Skin epidermis (tissue), 12 donors: ENCODE measurements around the gene TMPRSS6.

Experiments
- H3K27ac ChIP-seq, 21 experiments: fragments of 200-600 bp; sonication (generic) in 11 of 21; one replicate each; pipeline ENCODE4 v1.5.0; 2020; ENCODE audit warnings: mild to moderate bottlenecking in 3 of 21, inconsistent platforms in 2 of 21, moderate library complexity in 2 of 21
- H3K4me3 ChIP-seq, 7 experiments: fragments of 200-600 bp; sonication (generic) in 2 of 7; one replicate each; pipeline ENCODE4 v1.5.0; 2020; ENCODE audit warnings: inconsistent platforms in 2 of 7, mild to moderate bottlenecking in 2 of 7, moderate library complexity in 1 of 7

The TMPRSS6 gene

GRCh38 chr22:37141971-37142370 is 32.5 kb upstream of the TMPRSS6 start:
- Histone ChIP-seq H3K4me3 (no peak overlapping the region), H3K27ac (no peak overlapping the region)

- Histone ChIP-seq H3K4me3 (no peak overlapping the region), H3K27ac (no peak overlapping the region)
Measured at GRCh38 chr22:37141476-37141875, 32.0 kb upstream of the TMPRSS6 start.

DNA sequence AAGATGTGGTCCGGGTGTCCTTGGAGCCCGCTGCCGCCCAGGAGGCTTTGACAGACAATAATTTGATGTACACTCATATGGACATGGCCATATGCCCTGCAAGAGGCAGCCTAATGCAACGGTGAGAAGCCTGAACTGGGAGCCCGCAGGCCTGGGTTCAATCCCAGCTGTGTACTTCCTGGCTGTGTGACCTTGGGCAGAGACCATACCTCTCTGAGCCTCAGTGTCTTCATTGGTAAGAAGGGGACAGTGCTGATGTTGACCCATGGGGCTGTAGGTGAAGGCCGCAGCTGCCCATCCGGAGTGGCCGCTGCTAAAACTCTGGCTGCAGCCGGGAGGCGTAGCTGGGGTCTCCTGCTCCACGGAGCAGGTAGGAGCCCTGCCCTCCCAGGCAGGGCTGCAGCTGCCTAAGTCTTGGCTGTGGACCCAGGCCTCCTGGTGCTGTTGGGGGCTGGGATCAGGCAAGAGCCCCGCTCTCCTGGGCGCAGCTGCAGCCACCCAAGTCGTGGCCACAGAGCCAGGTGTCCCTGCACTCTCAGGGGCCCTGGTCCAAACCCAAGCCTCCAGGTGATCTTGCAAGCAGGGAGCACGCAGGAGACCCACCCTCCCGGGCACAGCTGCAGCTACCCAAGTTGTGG is 31.3 kb upstream of the TMPRSS6 start:
- no peak overlapping the region for H3K4me3 ChIP-seq
- no peak overlapping the region for H3K27ac ChIP-seq

GRCh38 chr22:37139762-37140161 is 30.2 kb upstream of the TMPRSS6 start:
- H3K4me3 ChIP-seq, result no peak overlapping the region

GRCh38 chr22:37138849-37139561 is 29.5 kb upstream of the TMPRSS6 start:
- no peak overlapping the region for H3K4me3 ChIP-seq
- no peak overlapping the region for H3K27ac ChIP-seq

More at GRCh38 chr22:37139762-37140161, 30.2 kb upstream of the TMPRSS6 start:
- no peak overlapping the region for H3K27ac ChIP-seq

DNA sequence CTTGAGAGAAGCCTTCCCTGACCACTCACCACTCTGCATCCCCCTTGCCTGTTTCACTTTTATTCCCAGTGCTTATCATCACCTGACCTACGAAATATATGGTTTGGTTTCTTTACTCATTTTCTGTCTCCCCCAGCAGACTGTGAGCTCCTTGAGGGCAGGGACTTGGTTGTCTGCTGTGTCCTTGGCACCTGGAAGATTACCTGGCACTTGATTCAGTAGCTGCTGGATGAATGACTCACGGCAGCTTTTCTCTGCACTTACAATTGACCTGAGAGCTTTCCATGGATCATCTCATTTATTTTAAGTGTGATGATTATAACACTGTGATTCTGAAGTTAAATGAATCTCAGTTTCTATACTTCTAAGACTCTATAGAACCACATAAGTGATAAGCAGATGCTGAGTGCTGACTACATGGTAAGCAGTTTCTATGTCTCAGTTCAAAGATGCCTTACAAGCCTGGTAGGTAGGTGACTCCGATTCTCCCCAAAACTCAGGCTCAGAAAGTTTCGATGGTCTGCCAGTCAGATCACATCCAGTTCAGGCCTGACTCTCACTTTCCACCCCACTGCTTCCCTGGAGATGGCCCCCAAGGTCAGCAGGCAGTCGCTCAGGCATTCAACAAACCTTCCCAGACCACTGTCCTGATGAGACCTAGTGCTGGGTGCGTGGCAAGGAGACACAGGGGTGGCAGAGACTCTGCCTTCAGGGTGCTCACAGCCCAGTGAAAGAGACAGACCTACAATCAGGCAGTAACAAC is 28.6 kb upstream of the TMPRSS6 start:
- Histone ChIP-seq H3K4me3 (no peak overlapping the region), H3K27ac (peak overlapping the region in 1 of 21 experiments; percentile 7)

DNA sequence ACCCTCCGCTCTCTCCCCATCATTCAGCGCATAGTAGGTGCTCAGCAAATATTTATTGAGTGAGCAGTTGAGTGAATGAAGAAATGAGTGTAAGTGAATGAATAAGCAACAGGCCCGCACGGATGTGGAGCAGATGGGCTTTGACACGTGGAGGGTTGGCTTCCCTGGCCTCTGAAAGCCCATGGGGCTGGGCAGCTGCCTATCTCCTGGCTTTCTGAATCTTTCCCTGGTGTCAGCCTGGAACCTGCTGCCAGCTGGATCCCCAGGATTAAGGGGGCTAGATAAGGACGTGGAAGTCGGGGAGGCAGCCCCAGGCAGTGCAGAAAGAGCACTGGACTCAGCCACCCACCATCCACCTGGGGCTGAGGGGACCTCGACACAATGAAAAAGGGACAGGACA is 27.6 kb upstream of the TMPRSS6 start:
- Histone ChIP-seq H3K4me3 (no peak overlapping the region), H3K27ac (no peak overlapping the region)

- H3K4me3 ChIP-seq, result no peak overlapping the region
- no peak overlapping the region for H3K27ac ChIP-seq
Measured at GRCh38 chr22:37135023-37135422, 25.5 kb upstream of the TMPRSS6 start.

DNA sequence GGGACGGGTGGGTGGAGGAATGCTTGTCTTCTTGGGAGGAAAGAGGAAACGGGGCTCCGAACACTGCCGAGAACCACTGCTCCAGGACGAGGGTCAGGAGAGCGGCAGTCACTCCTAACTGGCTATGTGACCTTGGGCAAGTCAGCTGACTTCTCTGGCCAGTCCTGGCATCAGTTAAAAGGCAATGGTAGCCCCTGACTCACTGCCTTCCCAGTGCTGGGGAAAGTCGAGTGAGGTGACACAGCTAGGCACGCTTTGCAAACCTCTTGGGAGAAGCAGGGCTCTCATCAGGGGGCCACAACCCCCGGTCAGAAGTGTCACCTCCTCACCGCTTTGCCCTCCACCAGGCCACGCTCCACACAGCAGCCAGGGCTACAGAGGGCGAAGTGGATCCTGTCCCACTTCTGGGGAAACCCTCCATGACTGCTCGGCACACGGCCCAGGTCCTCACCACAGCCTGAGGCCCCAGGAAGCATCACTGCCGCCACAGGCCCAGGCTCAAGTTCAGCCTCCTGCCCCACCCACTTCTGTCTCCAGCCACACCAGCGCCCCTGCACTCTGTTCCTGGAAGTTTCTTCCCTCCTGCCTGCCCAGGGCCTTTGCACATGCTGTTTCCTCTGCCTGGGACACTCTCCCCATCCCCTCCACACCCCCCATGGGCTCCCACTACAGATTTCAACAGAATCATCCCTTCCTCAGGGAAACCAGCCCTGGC is 23.9 kb upstream of the TMPRSS6 start:
- H3K27ac ChIP-seq, result no peak overlapping the region
- no peak overlapping the region for H3K4me3 ChIP-seq

DNA sequence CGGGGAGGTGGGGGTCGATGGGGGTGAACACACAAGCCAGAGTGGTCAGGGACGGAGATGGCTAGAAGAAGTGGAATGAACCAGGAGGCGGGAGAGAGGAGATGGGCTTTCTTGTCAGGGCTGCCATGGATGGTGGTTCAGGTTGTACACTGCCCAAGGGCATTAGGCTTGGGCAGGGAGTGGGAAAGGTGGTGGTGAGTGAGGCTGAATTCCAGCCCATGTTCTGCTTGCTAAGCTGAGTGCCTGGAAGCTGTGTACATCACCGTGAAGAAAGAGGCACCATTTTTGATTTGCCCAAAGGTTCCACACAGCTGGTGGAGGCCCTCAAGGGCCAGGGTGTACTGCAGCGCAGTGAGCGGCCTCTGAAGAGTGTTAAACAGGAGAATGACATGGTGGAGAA is 23.3 kb upstream of the TMPRSS6 start:
- no peak overlapping the region for H3K27ac ChIP-seq
- H3K4me3 ChIP-seq, result no peak overlapping the region

DNA sequence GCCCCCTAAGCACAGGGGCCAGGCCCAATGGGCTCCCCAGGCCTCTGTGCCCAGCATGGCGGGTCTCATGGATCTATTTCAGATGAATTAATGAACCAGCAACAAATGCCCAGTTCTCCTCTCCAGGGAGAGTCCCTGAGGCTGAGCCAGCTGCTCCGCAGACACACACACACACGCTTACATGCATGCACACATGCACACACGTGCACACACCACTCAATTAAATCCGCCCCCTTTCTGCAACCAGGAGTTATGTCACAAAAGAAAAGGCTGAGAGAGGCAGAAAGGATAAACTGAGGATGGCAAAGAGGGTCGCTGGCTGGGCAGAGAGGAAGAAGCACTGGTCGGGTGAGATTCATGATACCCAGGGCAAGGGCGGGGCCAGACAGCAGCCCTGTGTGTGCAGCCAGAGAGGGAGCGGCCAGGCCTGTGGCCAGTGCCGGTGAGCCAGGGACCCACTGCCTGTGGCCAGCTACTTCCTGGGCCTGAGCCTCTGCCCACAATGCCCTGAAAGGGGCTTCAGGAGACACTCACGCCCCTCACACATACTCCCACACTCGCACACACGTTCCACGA is 20.4 kb upstream of the TMPRSS6 start:
- Histone ChIP-seq H3K27ac (peak overlapping the region in 2 of 21 experiments; percentile 28 to 30), H3K4me3 (no peak overlapping the region)

GRCh38 chr22:37128555-37129281 is 19.2 kb upstream of the TMPRSS6 start:
- Histone ChIP-seq H3K4me3 (no peak overlapping the region), H3K27ac (no peak overlapping the region)

DNA sequence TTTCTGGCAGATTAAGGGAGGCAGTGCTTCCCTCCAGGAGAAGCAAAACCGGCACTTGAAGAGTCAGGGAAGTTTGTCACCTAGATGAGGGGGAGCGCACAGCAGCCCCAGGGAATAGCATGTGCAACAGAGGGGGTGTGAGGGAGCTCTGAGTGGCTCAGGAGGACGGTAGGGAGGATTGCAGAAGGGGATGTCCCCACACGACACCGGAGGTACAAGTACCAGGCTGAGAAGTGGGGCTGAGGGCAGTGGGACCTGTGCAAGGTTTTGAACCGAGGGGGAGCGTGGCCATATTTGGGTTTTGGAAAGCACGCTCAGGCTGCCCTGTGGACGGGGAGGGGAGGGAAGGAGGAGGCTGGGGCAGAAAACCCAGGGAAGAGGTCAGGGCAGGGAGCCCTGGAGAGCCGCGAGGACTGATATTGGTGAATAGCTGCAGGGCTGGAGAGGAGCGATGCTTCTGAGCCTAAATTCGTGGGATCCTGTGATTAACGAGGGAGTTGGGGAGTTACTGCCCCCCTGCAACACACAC is 17.9 kb upstream of the TMPRSS6 start:
- no peak overlapping the region for H3K4me3 ChIP-seq
- no peak overlapping the region for H3K27ac ChIP-seq

GRCh38 chr22:37126882-37127281 is 17.4 kb upstream of the TMPRSS6 start:
- Histone ChIP-seq H3K27ac (no peak overlapping the region), H3K4me3 (no peak overlapping the region)

- Histone ChIP-seq H3K27ac (no peak overlapping the region), H3K4me3 (no peak overlapping the region)
Measured at GRCh38 chr22:37126383-37126782, 16.9 kb upstream of the TMPRSS6 start.

- H3K4me3 ChIP-seq, result no peak overlapping the region
- H3K27ac ChIP-seq, result peak overlapping the region in 8 of 21 experiments; percentile 2 to 94 (median 79)
Measured at GRCh38 chr22:37123649-37124048, 14.1 kb upstream of the TMPRSS6 start.

DNA sequence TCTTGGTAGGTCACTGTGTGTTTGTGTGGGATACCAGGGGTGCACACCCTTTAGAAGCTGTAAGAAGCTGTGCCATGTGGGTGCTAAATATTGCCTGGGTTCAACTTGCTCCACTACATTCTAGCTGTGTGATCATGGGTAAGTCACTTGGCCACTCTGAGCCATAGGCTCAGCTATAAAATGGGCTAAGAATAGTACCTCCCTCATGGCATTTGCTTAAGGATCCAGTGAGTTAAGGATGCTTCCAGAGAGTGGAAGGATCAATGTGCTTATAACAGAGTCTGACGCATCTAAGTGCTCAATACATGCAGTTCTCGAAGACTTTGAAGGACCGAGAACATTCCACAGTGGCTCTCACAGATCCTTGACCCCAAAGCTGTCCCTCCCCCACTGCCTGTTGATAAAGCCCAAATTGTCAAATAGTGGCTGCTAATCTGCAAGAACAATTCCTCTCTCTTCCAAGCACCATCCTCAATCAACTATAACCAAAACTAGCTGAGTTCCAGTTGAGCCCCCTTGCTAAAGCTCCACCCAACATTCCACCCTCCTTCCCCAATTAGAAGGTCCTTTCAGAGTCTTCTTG is 13.2 kb upstream of the TMPRSS6 start:
- Histone ChIP-seq H3K4me3 (no peak overlapping the region), H3K27ac (peak overlapping the region in 17 of 21 experiments; percentile 2 to 94 (median 76))

DNA sequence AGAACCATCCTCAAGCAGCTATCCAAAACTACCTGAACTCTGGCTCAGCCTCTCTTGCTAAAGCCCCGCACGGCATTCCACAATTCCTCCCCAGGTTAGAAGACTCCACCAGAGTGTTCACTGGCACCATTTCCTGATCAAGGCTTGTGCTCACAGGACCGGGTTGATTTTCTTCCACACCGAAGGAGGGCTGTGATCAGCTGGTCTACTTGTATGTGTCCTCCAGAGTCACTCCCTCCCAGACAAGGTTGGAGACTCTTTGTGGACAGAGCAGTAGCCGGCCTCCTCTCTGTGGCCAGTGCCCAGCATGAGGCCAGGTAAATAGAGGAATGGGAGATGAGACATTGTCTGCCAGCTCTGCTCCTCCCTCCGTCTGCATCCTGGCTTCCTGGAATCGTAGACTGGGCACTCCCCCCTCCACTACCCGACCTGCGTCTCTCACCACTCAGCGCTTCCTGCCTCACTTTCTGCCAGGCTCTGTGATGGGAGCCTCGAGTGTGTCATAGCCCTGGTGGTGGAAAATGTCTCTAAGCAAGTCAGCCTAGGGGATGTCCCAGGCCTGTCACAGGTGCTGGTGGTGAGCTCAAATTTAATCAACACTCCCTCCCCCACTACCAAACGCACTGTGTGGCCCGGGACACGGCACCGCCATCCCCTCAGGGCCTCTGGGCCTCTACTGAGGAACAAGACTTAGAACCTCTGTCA is 12.5 kb upstream of the TMPRSS6 start:
- Histone ChIP-seq H3K27ac (peak overlapping the region in 18 of 21 experiments; percentile 17 to 94 (median 76)), H3K4me3 (no peak overlapping the region)
